Fibroblast of lung (primary cell): ENCODE measurements around the gene CHCHD6. TPM values are rescaled to one million over a fixed set of nuclear protein-coding genes. Genes with fewer than 3 reads are reported as not detected.

ENCODE experiments used
- DNase-seq, 2 donors: peaks; one replicate each; pipeline versions ENCODE4 v3.0.0 to v3.0.0-alpha.2; 2010; ENCODE audit warnings: low read depth in 2 of 2
- H2AFZ ChIP-seq: 2 replicates; pipeline ENCODE4 v1.5.1; 2012; ENCODE audit warnings: low read length, control low read depth, inconsistent platforms
- H3K27ac ChIP-seq: 2 replicates; pipeline ENCODE4 v1.5.1; 2011; ENCODE audit warnings: low read length, control low read depth; ENCODE audit not compliant: insufficient read depth
- H3K27me3 ChIP-seq: 2 replicates; pipeline ENCODE4 v1.5.1; 2011; ENCODE audit warnings: mild to moderate bottlenecking, low read length; ENCODE audit not compliant: control insufficient read depth, insufficient read depth
- H3K36me3 ChIP-seq: 2 replicates; pipeline ENCODE4 v1.5.1; 2011; ENCODE audit warnings: low read length; ENCODE audit not compliant: control insufficient read depth, insufficient read depth
- H3K4me1 ChIP-seq: 2 replicates; pipeline ENCODE4 v1.5.1; 2011; ENCODE audit warnings: low read length; ENCODE audit not compliant: control insufficient read depth, insufficient read depth; ENCODE audit errors: extremely low read depth
- H3K4me2 ChIP-seq: 2 replicates; pipeline ENCODE4 v1.5.1; 2011; ENCODE audit warnings: low read length, control low read depth; ENCODE audit not compliant: insufficient read depth; ENCODE audit errors: extremely low read depth
- H3K4me3 ChIP-seq, 4 experiments: fragments of 200-600 bp in 1 of 4; sonication (generic) in 1 of 4; replicated peaks in 1 of 4; 2 replicates each; pipeline ENCODE4 v1.5.1; 2011 to 2016; ENCODE audit warnings: low read length in 4 of 4, low read depth in 3 of 4, mild to moderate bottlenecking in 3 of 4, control low read depth in 2 of 4, inconsistent platforms in 1 of 4, mixed read lengths in 1 of 4; ENCODE audit not compliant: insufficient read depth in 1 of 4; ENCODE audit errors: control extremely low read depth in 1 of 4
- H3K79me2 ChIP-seq: 2 replicates; pipeline ENCODE4 v1.5.1; 2012; ENCODE audit warnings: mild to moderate bottlenecking, low read length, inconsistent platforms; ENCODE audit not compliant: control insufficient read depth, insufficient read depth
- H3K9ac ChIP-seq: 2 replicates; pipeline ENCODE4 v1.5.1; 2011; ENCODE audit warnings: mild to moderate bottlenecking, low read length, control low read depth; ENCODE audit not compliant: insufficient read depth
- H3K9me3 ChIP-seq: 2 replicates; pipeline ENCODE4 v1.5.1; 2012; ENCODE audit warnings: low read depth, low read length; ENCODE audit not compliant: control insufficient read depth, insufficient read depth
- H4K20me1 ChIP-seq: 2 replicates; pipeline ENCODE4 v1.5.1; 2011; ENCODE audit warnings: low read length; ENCODE audit not compliant: control insufficient read depth, insufficient read depth; ENCODE audit errors: extremely low read depth
- EZH2 ChIP-seq: IDR thresholded peaks from 2 replicates; pipeline ENCODE4 v1.5.1; 2012; ENCODE audit warnings: low read length, control low read depth, mild to moderate bottlenecking; ENCODE audit errors: missing control alignments
- polyA plus RNA-seq, 2 donors: library from polyadenylated mRNA; depleted of rRNA in 1 of 2; stranded (reverse) in 1 of 2; unstranded in 1 of 2; fragments of >200 nt; gene quantifications; 2 replicates each; pipeline ENCODE4 v1.2.1, GENCODE V29; 2011 to 2012; ENCODE audit warnings: missing spikeins in 1 of 2
- total RNA-seq: library from RNA; depleted of rRNA; stranded (reverse); fragments of >200 nt; gene quantifications from 2 replicates; pipeline ENCODE4 v1.2.1, GENCODE V29; 2014
- TF ChIP-seq, protein P1 (sequence below), 2 donors: IDR thresholded peaks in 1 of 2; conservative IDR thresholded peaks in 1 of 2; 1 replicate in 1 of 2; 2 replicates in 1 of 2; pipeline ENCODE4 v1.5.1; 2011 to 2012; ENCODE audit warnings: low read length in 2 of 2, control low read depth in 1 of 2, inconsistent platforms in 1 of 2, low read depth in 1 of 2, mild to moderate bottlenecking in 1 of 2

CHCHD6 gene
- total and polyA plus RNA-seq, 2 donors (not counting 1 experiment from before 2014, with no cell fraction given), result 9.5 to 11.1 TPM

DNA sequence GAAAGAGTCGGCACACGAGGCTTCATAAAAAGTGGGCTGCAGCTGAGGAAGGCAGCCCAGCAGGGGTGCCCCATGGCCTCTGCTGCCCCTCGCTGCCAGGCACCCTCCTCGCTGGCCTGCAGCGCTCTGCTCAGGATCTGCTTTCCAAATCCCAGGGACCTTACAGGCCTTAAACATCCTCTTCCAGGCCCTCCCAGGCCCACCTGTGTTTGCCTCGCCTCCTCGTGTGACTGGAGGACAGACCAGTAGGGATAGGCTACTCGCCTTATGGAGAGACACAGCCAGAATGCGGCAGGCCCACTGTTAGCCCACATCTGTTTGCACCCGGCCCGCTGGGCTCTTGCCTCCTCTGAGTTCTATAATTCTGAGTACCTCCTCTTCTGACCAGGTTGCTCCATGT lies 154.4 kb downstream of the CHCHD6 start:
- no peaks in the 10 kb centered on the region for H3K36me3 ChIP-seq
- H3K4me3 ChIP-seq, result no peak overlapping the region
- H3K9ac ChIP-seq, result no peak overlapping the region
- no peaks in the 10 kb centered on the region for H3K9me3 ChIP-seq
- H4K20me1 ChIP-seq, result no peaks in the 10 kb centered on the region
- no peaks in the 10 kb centered on the region for H3K4me1 ChIP-seq
- H3K4me2 ChIP-seq, result no peak overlapping the region
- DNase-seq, result no peak
- no peak for TF ChIP-seq EZH2
- no peaks in the 10 kb centered on the region for H3K79me2 ChIP-seq
- H2AFZ ChIP-seq, result no peak overlapping the region
- H3K27me3 ChIP-seq, result no peaks in the 10 kb centered on the region
- H3K27ac ChIP-seq, result no peak overlapping the region

DNA sequence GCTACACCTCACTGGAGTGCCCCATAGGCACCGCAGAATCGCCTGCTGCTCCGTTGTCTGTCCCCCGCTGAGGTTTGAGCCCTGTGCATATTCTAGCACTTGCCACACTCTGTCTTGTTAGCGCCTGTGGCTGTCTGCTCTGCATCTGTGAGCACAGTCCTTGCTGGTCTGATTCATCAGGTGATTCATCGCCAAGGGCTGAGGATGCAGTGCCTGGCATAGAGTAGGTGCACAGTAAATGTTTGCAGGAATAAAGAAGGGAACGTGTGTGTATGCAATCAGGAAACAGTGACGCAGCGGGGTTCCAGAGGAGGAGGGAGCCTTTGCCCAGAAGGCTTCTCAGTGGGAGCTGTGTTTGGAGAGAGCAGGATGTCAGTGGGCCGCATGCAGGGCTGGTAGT lies 154.8 kb downstream of the CHCHD6 start:
- no peaks in the 10 kb centered on the region for H3K4me1 ChIP-seq
- no peaks in the 10 kb centered on the region for H3K36me3 ChIP-seq
- no peak overlapping the region for H2AFZ ChIP-seq
- no peak overlapping the region for H3K4me2 ChIP-seq
- DNase-seq, result peak; percentile 65 to 95
- H3K79me2 ChIP-seq, result no peaks in the 10 kb centered on the region
- no peaks in the 10 kb centered on the region for H4K20me1 ChIP-seq
- no peak overlapping the region for H3K9ac ChIP-seq
- no peaks in the 10 kb centered on the region for H3K27me3 ChIP-seq
- H3K9me3 ChIP-seq, result no peaks in the 10 kb centered on the region
- H3K4me3 ChIP-seq, result no peak overlapping the region
- TF ChIP-seq EZH2, result no peak
- TF ChIP-seq, protein P1, sequence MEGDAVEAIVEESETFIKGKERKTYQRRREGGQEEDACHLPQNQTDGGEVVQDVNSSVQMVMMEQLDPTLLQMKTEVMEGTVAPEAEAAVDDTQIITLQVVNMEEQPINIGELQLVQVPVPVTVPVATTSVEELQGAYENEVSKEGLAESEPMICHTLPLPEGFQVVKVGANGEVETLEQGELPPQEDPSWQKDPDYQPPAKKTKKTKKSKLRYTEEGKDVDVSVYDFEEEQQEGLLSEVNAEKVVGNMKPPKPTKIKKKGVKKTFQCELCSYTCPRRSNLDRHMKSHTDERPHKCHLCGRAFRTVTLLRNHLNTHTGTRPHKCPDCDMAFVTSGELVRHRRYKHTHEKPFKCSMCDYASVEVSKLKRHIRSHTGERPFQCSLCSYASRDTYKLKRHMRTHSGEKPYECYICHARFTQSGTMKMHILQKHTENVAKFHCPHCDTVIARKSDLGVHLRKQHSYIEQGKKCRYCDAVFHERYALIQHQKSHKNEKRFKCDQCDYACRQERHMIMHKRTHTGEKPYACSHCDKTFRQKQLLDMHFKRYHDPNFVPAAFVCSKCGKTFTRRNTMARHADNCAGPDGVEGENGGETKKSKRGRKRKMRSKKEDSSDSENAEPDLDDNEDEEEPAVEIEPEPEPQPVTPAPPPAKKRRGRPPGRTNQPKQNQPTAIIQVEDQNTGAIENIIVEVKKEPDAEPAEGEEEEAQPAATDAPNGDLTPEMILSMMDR (conservative IDR thresholded peaks at IDR 0.05 in 1 of 2, IDR thresholded peaks at IDR 0.05 in 1 of 2; ENCODE audit: low read depth in 1 of 2, low read length in 2 of 2), result no peak
- no peak overlapping the region for H3K27ac ChIP-seq

DNA sequence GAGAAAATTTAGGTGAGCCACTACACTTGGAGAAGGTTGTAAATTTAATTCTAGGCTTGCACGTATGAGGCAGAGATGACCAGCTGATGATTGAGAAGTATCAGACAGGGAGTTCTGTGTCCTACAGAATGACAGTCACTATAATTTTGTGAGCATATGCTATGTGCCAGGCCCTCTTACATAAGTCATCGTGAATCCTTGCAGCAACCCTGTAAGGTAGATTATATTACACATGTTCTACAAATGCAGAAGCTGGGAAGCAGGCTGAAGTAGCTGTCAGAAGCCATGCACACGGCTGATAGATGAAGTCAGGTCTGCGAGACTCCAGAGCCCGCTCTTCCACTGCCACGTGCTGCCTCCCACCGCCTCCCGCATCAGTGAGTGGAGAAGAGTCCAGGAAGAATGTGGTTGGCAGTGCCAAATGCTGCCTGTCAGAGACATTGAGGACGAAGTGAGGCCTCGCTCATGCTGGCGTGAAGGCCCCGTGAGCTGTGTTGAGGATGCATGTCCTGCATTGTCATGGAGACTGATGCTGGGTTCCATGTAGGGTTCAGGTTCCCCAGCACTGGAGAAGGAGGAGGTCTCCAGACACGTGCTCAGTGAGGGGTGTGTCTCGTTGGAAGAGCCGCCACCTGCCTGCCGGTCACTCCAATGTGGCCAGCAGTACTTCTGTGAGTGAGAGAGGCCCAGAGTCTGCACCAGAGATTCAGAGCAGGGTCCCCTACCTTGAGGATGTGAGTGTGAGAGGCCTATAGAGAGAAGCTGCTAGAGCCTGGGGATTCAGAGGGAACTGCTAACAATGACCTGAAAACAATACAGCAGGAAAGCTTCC lies 155.6 kb downstream of the CHCHD6 start:
- Histone ChIP-seq H2AFZ (no peak overlapping the region), H3K79me2 (no peaks in the 10 kb centered on the region), H3K27me3 (no peaks in the 10 kb centered on the region), H3K4me1 (no peaks in the 10 kb centered on the region), H3K9me3 (no peaks in the 10 kb centered on the region), H3K4me2 (no peak overlapping the region), H4K20me1 (no peaks in the 10 kb centered on the region), H3K36me3 (no peaks in the 10 kb centered on the region), H3K27ac (no peak overlapping the region), H3K4me3 (no peak overlapping the region), H3K9ac (no peak overlapping the region)
- DNase-seq, result no peak
- TF ChIP-seq, protein P1 (conservative IDR thresholded peaks at IDR 0.05 in 1 of 2, IDR thresholded peaks at IDR 0.05 in 1 of 2; ENCODE audit: low read depth in 1 of 2, low read length in 2 of 2), result no peak
- no peak for TF ChIP-seq EZH2
